Dedifferentiated amniotic fluid mesenchymal stem cell (primary cell): ENCODE data around the gene GLCE.
"Not testable (repeated sequence)": the region's sequence is repeated elsewhere in the genome, so short reads cannot be mapped to it uniquely, and the experiment has no call there.

ENCODE experiments used
- DNase-seq: peaks from one replicate; pipeline ENCODE4 v3.0.0-alpha.2; 2016; ENCODE audit errors: extremely low spot score

The GLCE gene

GRCh38 chr15:69135499-69135898, 24.9 kb upstream of the GLCE start:
- no peak for DNase-seq

- DNase-seq: no peak
Measured at GRCh38 chr15:69138963-69139362, 21.5 kb upstream of the GLCE start.

- no peak for DNase-seq
Measured at GRCh38 chr15:69140306-69140705, 20.1 kb upstream of the GLCE start.

GRCh38 chr15:69141286-69141701, 19.1 kb upstream of the GLCE start:
- no peak for DNase-seq

- no peak for DNase-seq
Measured at GRCh38 chr15:69141833-69142232, 18.6 kb upstream of the GLCE start.

- no peak for DNase-seq
Measured at GRCh38 chr15:69143756-69144436, 16.5 kb upstream of the GLCE start.

- DNase-seq: no peak
Measured at GRCh38 chr15:69144530-69144929, 15.9 kb upstream of the GLCE start.

- DNase-seq: no peak
Measured at GRCh38 chr15:69145149-69145693, 15.2 kb upstream of the GLCE start.

- no peak for DNase-seq
Measured at GRCh38 chr15:69145694-69146492, 14.5 kb upstream of the GLCE start.

GRCh38 chr15:69146724-69147435, 13.6 kb upstream of the GLCE start:
- no peak for DNase-seq

GRCh38 chr15:69148465-69148864, 12.0 kb upstream of the GLCE start:
- DNase-seq: no peak

- no peak for DNase-seq
Measured at GRCh38 chr15:69149163-69149562, 11.3 kb upstream of the GLCE start.

GRCh38 chr15:69149803-69150202, 10.6 kb upstream of the GLCE start:
- no peak for DNase-seq

GRCh38 chr15:69150336-69150735, 10.1 kb upstream of the GLCE start:
- DNase-seq: no peak

- DNase-seq: no peak
Measured at GRCh38 chr15:69150841-69151240, 9.6 kb upstream of the GLCE start.

- DNase-seq: no peak
Measured at GRCh38 chr15:69153046-69153445, 7.4 kb upstream of the GLCE start.

GRCh38 chr15:69153587-69153986, 6.8 kb upstream of the GLCE start:
- DNase-seq: not testable (repeated sequence)

- no peak for DNase-seq
Measured at GRCh38 chr15:69154078-69154477, 6.4 kb upstream of the GLCE start.

GRCh38 chr15:69154684-69155083, 5.8 kb upstream of the GLCE start:
- peak; percentile 41 for DNase-seq

- DNase-seq: no peak
Measured at GRCh38 chr15:69156736-69157381, 3.6 kb upstream of the GLCE start.

GRCh38 chr15:69158201-69158842, 2.1 kb upstream of the GLCE start:
- no peak for DNase-seq
